ENCODE results near the gene REG3A.

REG3A gene

GRCh38 chr2:79159653-79160052, at the start of gene REG3A:
TSS of gene REG3A (minus strand) at chr2:79159753. CDS start at chr2:79159405, 348 bp downstream.
- DNase-seq: no peak

DNA sequence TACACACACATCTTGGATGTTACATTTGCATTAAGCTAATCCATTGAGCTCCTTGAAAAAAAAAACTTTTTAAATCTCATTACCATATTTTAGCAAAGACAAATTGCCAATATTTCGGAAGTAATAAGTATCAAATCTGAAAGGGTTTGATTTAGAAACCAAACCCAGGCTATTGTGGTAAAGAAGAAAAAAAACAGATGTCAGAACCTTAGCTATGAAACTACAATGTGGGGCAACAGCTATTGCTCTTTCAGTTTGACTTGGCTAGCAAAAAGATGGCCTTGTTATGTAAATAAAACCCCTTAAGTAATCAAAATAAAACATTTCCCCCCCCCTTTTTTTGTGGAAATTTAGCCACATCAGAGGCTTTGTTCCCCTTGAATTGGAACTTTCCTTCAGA, 41.2 kb upstream of the REG3A start:
- DNase-seq: no peak

DNA sequence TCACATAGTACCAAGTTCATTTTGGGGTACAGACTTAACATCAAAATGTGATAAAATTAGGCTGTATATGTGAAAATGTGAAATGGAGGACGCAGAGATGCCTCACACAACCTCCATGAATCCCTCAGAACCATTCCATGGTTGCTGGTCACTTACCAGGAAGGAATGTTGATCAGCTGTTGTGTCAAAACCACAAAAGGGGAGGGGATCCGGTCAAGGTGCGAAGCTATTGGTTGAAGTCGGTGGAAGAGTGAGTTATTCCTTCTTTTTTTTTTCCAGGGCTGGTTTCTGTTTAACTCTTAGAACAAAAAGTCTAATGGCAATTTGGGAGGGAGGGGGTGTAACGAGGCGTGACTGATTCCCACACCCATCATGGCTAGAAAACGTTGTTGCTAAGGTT, 32.3 kb upstream of the REG3A start:
- DNase-seq: no peak

- no peak for DNase-seq
Measured at GRCh38 chr2:79191081-79191480, 31.5 kb upstream of the REG3A start.

- DNase-seq: no peak
Measured at GRCh38 chr2:79189465-79189864, 29.9 kb upstream of the REG3A start.

DNA sequence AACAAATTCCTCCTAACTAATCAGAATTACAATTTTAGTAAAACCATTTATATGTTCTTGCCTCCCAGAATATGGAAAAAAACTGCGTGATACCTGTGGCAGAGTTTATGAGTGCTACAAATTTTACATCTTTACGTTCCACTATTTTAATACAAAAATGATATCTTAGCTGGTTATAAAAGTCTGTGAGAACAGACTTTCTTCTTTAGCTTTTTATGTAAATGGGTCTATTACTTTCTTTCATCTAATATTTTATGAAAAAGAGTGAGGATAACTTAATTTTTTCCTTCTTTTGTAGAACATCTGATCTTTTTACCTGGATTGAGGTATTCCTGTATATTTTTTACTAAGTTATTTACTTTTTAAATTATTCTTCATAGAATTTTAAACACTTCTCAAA, 22.1 kb upstream of the REG3A start:
- DNase-seq: no peak

DNA sequence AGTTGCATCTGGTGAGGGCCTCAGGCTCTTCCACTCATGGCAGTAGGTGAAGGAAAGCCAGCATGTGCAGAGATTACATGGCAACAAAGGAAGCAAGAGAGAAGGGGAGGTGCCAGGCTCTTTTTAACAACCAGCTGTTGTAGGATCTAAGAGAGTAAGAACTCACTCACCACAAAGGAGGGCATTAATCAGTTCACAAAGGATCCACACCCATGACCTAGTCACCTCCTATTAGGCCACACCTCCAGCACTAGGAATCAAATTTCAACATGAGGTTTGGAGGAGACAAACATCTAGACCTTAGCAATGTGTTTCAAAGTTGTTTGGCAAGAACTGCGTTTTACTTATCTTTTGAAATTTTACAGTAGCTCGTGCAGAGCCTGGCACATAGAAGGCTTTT, 20.5 kb upstream of the REG3A start:
- DNase-seq: no peak

GRCh38 chr2:79179036-79179435, 19.5 kb upstream of the REG3A start:
- DNase-seq: no peak

DNA sequence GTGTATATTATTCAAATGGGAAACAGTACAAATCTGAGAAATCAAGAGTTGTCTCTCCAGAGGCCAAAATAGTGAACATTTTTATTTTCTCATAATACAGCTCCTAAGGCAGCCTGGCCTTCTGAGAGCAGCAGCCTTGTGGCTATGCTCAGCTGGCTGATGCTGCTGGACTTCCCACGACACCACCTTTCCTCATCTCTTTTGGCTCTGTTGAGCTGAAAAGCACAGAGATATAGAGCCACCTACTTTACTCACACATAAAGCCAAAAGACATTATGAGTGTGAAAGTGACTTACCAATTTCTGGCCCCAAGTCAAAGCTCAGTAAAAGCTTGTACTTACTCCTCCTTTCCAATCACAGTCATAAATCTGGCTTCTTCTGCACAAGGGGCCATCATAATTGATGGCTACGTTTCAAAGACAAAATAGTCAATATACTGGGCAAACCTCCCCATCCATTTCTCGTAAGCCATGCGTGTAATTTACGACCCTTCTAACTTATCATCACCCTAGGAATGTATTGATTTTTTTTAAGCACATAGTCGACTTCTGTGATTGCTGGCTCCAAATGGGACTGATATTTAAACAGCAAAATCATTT, 18.6 kb upstream of the REG3A start:
- no peak for DNase-seq

DNA sequence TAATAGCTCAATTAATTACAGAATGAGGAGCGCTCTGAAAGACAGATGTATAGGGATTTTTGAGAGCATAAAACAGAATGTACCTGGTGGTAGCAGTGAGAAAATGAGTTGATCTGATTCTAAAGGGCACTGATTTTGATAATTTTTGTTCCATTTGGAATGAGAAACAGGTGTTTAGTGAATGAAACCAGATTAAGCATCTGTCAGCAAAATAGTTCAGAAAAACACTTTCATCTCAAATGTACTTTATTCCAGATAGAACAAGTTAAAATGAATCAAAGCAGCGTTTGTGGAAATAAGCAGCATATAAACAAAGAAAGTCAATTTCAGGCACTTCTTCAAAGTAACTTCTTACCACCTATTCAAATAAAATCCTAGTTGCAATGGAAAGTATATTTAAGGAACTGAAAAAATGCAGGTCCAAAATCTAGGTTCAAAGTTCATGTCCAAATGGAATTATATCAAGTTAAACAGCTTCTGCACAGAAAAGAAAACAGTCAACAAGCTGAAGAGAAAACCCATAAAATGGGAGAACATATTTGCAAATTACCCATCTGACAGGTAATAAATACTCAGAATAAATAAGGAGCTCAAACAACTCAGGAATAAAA, 11.9 kb upstream of the REG3A start:
- no peak for DNase-seq

DNA sequence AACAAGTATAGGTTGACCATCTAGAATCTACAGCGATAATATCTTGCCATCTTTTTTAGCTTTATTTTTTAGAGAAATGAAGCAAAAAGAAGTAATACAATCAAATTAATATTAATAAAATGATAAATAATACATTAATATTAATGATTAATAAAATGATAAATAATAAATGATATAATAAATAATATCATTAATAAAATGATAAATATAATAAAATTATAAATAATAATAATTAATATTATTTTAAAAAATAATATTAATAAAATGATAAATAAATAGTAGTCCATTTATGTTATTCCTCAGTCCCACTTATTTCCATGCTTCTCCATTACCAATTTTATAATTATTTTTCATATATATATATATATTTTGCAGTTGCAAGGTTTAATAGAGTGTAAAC, 3.2 kb upstream of the REG3A start:
- no peak for DNase-seq

- DNase-seq: no peak
Measured at GRCh38 chr2:79162132-79162531, 2.6 kb upstream of the REG3A start.

DNA sequence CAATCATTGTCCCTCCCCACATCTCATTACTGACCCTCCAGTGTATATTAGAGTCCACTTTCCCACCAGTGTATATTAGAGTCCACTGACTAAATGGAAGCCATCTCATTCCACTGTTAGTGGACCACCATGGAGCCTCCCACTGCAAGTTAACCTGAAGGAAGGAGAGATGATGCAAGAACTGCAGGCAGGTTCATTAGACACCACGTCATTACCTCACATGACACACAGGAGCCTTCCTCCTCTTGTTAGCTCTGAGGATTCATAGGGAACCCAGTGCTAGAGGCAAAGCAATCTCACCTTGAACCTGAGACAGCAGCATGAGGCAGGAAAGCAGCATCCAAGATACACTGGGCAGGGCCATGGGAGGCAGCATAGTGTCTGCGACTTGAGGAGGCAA, 523 bp downstream of the REG3A start:
- DNase-seq: no peak

- DNase-seq: no peak
Measured at GRCh38 chr2:79155826-79156476, 3.6 kb downstream of the REG3A start.

GRCh38 chr2:79139423-79139822, 20.1 kb downstream of the REG3A start:
- DNase-seq: no peak

GRCh38 chr2:79138385-79138784, 21.2 kb downstream of the REG3A start:
- DNase-seq: no peak

- DNase-seq: no peak
Measured at GRCh38 chr2:79131687-79132086, 27.9 kb downstream of the REG3A start.

DNA sequence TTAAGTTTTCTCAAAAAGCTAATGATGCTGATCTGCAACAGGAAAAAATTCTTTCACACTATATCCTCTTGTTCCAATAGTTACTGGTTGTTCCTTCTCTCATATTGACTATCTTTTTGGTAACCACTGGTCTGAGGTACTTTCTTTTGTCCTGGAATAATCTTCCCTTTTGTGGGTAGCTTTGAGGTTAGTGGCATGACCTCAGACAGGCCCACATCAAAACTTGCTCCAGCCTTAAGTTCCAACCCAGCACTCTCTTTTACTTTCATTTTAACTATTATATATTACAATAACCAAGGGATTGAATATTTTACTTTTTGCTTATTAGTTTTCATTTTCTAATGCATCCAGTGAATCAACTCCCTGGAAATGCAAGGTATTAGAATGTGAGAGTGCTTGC, 29.7 kb downstream of the REG3A start:
- no peak for DNase-seq

GRCh38 chr2:79129260-79129659, 30.3 kb downstream of the REG3A start:
- no peak for DNase-seq

DNA sequence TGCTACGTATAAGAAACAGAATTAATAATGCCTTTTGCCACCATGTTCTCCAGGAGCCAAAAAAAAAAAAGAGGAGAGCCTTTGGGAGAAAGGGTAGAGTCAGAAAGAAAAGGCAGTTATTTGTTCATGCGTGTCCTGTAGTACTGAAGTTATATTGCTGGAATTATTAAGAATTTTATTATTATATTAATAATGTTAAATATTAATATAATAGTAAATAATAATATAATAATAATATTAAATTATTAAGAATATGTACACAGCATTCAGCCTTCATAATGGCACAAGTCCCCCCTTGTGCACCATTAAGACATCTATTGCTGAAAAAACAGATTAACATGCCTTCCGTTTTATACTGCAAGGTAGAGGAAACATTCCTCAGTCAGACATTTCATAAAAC, 31.1 kb downstream of the REG3A start:
- DNase-seq: no peak

DNA sequence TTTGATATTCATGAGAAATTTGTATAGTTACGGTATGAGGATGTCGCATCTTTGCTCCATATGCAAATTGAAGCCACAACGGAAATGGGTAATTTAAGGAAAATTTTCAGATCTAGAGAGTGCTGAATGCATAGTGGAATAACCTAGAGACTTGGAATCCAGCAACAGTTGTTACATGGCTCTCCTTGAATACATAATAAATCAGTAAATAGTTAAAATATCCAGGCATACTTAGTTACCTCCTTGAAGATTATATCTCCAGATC, 33.9 kb downstream of the REG3A start:
- DNase-seq: no peak

GRCh38 chr2:79124907-79125720, 34.4 kb downstream of the REG3A start:
- DNase-seq: no peak

DNA sequence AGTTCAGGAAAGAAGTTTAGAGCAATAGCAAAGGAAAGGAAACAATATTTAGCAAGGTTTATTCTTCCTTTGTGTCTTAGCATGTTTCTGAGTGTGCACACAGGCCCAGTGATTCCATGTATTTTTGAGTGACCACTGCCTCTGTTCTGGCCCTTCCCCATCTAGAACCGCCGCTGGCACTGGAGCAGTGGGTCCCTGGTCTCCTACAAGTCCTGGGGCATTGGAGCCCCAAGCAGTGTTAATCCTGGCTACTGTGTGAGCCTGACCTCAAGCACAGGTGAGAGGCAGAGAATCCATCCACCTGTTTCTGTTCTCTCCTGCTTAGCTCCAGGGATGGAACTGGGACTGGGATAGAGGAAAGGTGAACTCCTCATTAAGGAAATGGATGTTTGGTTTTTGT, 36.9 kb downstream of the REG3A start:
- DNase-seq: no peak

- no peak for DNase-seq
Measured at GRCh38 chr2:79120194-79120713, 39.3 kb downstream of the REG3A start, which contains the start of gene REG1A. TSS of gene REG1A (plus strand) at chr2:79120488. CDS start at chr2:79120862, 374 bp downstream.
